D341Med (cell line): ENCODE measurements around the gene FUBP3.

Experiments used
- DNase-seq: peaks from one replicate; pipeline ENCODE4 v3.0.0; 2012; ENCODE audit warnings: low spot score

FUBP3 gene

GRCh38 chr9:130607640-130608420 lies 28.5 kb downstream of the FUBP3 start:
- DNase-seq: no peak

- DNase-seq: no peak
Observed at GRCh38 chr9:130608554-130609134, 29.3 kb downstream of the FUBP3 start.

DNA sequence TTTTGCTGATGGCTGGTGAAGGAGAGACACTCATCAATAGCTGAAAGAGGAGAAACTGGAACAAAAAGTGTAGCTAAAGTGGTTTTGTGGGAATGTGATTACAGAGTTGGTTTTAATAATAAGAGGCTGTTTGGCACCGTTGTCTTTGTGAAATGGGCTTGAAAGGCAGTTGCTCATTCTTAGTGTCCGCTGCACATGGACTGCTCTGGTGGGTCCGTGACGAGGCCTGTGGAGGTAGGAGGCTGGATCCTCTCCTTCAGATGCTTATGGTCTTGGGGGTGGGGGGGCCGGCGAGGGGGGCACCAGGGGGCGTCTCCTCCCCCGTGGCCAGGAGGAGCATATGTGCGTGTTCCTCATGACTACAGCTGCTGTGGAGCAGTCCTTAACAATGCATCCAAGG lies 29.8 kb downstream of the FUBP3 start:
- DNase-seq: no peak

- DNase-seq: no peak
Observed at GRCh38 chr9:130610862-130611707, 31.7 kb downstream of the FUBP3 start.

- DNase-seq: no peak
Observed at GRCh38 chr9:130616451-130616850, 37.1 kb downstream of the FUBP3 start.

GRCh38 chr9:130623466-130623865 lies 44.1 kb downstream of the FUBP3 start:
- DNase-seq: peak; percentile 43

DNA sequence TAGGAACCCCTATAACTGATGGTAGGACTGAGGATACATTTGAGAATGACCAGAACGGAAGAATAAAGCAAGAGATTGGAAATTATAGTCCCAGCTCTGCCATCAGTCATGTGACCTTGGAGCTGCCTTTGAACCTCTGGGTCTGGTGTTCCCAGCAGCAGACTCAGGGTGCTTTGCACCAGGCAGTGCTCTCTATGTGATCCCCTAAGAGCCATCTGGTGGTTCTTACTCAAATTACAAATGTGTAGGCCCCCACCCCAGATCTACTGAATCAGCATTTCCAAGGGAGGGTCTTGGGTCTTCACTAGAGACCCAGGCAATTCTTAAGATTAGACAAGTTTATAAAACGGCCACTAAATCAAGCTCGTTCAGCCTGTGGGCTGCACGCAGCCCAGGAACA lies 44.8 kb downstream of the FUBP3 start:
- no peak for DNase-seq

DNA sequence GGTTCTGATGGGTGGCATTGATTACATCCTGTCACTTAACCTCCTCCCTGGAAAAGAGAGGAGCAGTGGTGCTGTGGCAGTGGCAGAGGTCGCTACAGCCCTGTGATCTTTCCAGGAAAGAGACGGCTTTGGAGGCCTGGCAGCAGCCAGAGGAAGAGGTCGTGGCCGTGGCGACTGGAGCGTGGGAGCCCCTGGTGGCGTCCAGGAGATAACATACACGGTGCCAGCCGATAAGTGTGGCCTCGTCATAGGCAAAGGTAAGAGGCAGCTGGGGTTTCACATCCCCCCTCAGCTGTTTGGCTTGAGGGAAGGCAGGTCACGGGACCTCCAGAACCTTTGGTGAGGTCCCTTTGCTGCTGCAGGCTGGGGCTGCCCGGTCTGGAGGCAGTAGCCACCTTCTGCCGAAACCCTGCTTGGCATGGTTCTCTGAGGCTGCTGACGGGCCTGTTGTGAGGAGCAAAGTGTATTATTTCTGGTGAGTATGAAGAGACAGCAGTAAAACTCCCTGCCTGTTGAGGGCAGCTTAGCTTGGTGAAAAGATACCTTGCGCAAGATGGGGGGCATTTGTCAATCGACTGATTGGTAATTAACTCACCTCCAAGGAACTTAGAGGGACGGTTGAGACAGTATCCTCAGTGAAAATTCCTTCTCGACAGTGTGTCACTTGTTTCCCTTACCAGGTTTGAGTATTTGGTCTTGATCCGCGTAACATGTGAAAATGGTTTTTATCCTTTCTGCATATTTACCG lies 47.0 kb downstream of the FUBP3 start:
- peak; percentile 55 for DNase-seq

- no peak for DNase-seq
Observed at GRCh38 chr9:130627051-130627450, 47.7 kb downstream of the FUBP3 start.

DNA sequence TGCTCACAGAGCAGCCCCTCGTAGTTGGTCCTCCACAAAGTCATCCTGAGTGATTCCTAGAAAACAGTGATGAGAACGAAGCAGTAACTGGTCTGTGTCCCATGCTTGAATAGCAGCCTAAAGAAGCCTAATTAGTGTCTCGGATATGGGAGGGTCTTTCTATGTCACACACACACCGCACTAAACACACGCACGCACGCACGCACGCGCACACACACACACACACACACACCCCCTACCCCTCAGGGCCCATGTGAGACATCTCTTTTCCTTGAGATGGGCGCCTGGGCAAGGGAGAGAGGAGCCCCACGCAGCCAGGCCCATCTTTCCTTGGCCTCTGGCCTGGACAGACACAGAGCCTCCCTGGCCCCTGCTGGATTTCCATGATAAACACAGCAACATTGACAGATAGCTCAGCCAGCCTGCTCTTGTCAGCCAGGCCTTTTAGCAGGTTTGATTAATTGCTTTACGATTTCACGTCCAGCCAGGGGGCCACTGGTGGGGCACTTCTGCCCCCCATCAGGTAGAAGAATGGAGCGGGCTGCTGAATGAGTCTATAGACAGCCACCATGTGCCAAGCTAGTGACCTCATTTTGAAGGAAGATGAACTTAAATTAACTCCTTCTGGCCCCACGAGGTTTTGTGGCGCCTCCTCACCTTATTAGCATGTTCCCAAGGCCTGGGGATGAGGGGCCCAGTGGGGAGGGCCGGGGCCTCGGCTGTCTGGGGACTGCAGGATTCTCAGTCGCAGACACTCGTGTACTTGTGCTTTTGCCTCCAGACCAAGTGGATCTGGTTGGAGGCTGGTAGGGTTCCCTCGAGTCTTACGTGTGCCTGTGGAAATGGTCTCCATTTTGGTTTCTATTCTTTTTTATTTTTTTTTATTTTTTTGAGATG lies 48.8 kb downstream of the FUBP3 start:
- no peak for DNase-seq

DNA sequence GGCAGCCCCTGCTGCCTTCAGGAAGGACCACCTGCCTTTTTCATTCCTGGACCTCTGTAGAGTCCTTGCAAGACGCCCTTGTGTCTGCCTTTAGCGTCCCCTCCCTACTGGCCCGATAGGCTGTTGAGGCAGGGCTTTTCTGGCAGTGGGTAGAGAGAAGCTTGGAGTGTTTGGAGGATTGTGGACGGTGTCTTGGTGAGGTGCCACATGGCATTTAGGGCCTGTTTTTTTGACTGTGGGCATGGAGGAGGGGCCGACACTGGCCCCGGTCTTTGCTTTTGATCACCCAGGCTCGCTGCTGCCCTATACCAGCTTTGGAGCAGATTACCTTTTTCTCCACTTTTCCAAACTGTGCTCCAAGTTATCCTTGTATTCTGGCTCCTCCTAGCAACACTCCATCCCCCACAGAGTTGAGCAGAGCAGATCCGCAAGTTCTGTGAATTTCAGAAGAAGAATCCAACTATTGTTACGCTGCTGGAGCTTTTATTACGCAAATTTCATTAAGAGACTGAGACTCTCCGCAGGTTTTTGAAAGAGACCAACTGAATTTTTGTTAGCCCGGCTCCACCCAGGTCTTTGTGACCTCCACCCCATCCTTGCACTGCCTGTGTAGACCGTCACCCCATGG lies 50.2 kb downstream of the FUBP3 start:
- peak; percentile 17 for DNase-seq

DNA sequence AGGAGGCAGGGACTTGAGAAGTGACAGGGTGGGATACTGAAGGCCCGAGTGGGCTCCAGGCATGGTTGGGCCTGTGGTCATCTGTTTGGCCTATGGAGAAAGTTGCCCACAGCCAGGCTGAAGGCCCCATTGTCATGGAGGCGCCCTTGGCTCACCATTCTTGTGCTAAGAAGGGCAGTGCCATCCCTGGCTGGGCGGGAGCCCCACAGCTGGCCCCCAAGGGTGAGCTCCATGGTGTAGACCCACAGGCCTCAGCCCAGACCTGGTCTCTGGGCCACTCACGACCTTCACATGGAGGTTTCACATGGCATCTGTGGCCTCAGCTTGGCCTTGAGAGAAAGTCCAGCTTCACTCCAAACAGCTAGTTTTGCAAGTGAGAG lies 50.7 kb downstream of the FUBP3 start:
- no peak for DNase-seq

GRCh38 chr9:130630506-130631330 lies 51.3 kb downstream of the FUBP3 start:
- peak; percentile 39 for DNase-seq

- no peak for DNase-seq
Observed at GRCh38 chr9:130631331-130632080, 52.1 kb downstream of the FUBP3 start.

- no peak for DNase-seq
Observed at GRCh38 chr9:130632081-130632710, 52.8 kb downstream of the FUBP3 start.

- no peak for DNase-seq
Observed at GRCh38 chr9:130632841-130633240, 53.5 kb downstream of the FUBP3 start.

DNA sequence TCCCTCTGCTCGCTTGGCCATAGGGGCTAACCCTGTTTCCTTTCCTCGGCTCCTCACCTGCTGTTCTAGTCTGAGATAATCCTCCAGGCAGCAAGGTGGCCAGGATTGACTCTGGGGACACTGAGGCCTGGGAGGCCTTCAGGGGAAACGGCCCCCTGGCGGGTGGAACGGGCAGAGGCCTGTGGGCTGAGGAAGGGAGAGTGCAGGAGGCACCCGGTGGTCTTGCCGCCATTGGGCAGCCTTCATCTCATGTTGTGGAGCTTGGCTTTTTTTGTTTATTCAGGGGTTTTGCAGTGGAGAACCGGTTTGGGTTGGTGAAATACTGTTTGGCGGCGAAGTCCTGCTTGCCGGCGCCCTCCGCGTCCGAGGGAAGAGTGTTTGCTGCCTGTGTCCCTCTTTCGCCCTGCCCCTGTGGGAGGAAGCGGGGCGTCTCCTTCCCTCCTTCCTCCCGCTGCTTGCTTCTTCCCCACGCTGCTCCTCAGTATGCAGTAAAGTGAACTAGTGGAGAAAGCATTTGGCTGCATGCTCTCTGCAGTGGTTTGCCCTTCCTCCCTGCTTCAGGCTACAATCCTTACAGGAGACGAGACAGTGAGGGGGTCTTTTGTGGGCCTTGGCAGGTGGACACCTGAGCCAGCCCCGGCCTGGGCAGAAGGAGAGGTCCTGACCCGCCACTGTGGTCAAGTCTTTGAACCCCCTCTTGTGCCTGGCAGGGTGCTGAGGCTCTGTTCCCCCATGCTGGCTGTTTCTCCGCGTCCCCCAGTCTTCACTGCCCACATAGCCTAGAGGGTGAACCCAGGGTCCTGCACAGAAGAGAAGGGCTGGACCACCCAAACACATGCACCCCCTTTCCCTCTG lies 54.2 kb downstream of the FUBP3 start:
- no peak for DNase-seq
